Neural cell (in vitro differentiated cells): ENCODE measurements around the gene KCTD16. TPM values are rescaled to one million over a fixed set of nuclear protein-coding genes. Genes with fewer than 3 reads are reported as not detected.

Experiments used
- H2AFZ ChIP-seq: fragments of 200-600, 300-800 bp; sonication (generic), shearing (Covaris generic); 2 replicates; pipeline ENCODE4 v1.6.0; 2014; ENCODE audit warnings: low read depth, mild to moderate bottlenecking, antibody characterized with exemption, low read length, moderate library complexity
- H3F3A ChIP-seq: fragments of 200-600 bp; shearing (Covaris generic); 2 replicates; pipeline ENCODE4 v1.6.1; 2016; ENCODE audit warnings: mild to moderate bottlenecking, moderate library complexity, mixed read lengths, antibody characterized with exemption, low read length; ENCODE audit not compliant: insufficient read depth, poor library complexity, severe bottlenecking
- H3K27ac ChIP-seq: fragments of 200-600, 300-800 bp; sonication (generic), shearing (Covaris generic); 2 replicates; pipeline ENCODE4 v1.5.1; 2014; ENCODE audit warnings: mild to moderate bottlenecking, low read length, moderate library complexity
- H3K27me3 ChIP-seq: fragments of 300-800, 200-600 bp; sonication (generic), shearing (Covaris generic); 2 replicates; pipeline ENCODE4 v1.6.0; 2014; ENCODE audit warnings: mild to moderate bottlenecking, low read depth, low read length, moderate library complexity; ENCODE audit not compliant: insufficient read depth
- H3K36me3 ChIP-seq: fragments of 300-800, 200-600 bp; sonication (generic), shearing (Covaris generic); 2 replicates; pipeline ENCODE4 v1.5.1; 2014; ENCODE audit warnings: mild to moderate bottlenecking, antibody characterized with exemption, low read length, moderate library complexity; ENCODE audit not compliant: insufficient read depth
- H3K4me2 ChIP-seq: fragments of 300-800, 200-600 bp; sonication (generic), shearing (Covaris generic); 2 replicates; pipeline ENCODE4 v1.6.0; 2014; ENCODE audit warnings: mild to moderate bottlenecking, low read length
- H3K4me3 ChIP-seq: fragments of 300-800, 200-600 bp; sonication (generic), shearing (Covaris generic); 2 replicates; pipeline ENCODE4 v1.5.1; 2014; ENCODE audit warnings: mild to moderate bottlenecking, low read length, moderate library complexity
- H3K79me2 ChIP-seq: fragments of 200-600 bp; shearing (Covaris generic); replicated peaks from 2 replicates; pipeline ENCODE4 v1.6.0; 2014; ENCODE audit warnings: mild to moderate bottlenecking, low read length, moderate library complexity; ENCODE audit not compliant: insufficient read depth
- H3K9ac ChIP-seq: fragments of 300-800, 200-600 bp; sonication (generic), shearing (Covaris generic); 2 replicates; pipeline ENCODE4 v1.6.1; 2016; ENCODE audit warnings: mild to moderate bottlenecking, low read length, mixed read lengths
- H3K9me2 ChIP-seq: fragments of 200-600 bp; shearing (Covaris generic); 2 replicates; pipeline ENCODE4 v1.6.1; 2016; ENCODE audit warnings: mild to moderate bottlenecking, low read length, mixed read lengths; ENCODE audit not compliant: insufficient read depth
- H3K9me3 ChIP-seq: fragments of 200-600, 300-800 bp; sonication (generic), shearing (Covaris generic); 2 replicates; pipeline ENCODE4 v1.6.1; 2016; ENCODE audit warnings: mild to moderate bottlenecking, mixed run types, low read length, moderate library complexity, mixed read lengths
- H4K20me1 ChIP-seq: fragments of 200-600 bp; shearing (Covaris generic); 2 replicates; pipeline ENCODE4 v1.6.1; 2016; ENCODE audit warnings: mild to moderate bottlenecking, mixed run types; ENCODE audit not compliant: insufficient read depth
- EP300 ChIP-seq: fragments of 450-650 bp; conservative IDR thresholded peaks from 2 replicates; pipeline ENCODE4 v1.6.1; 2014; ENCODE audit warnings: antibody characterized with exemption, mild to moderate bottlenecking, moderate library complexity; ENCODE audit not compliant: poor library complexity, severe bottlenecking
- EZH2 ChIP-seq: fragments of 200-600, 300-800 bp; shearing (Covaris generic), sonication (generic); IDR thresholded peaks from 2 replicates; pipeline ENCODE4 v1.6.1; 2014; ENCODE audit warnings: antibody characterized with exemption, low read length, borderline replicate concordance, mild to moderate bottlenecking; ENCODE audit not compliant: insufficient read depth, poor library complexity, severe bottlenecking
- MXI1 ChIP-seq: fragments of 450-650 bp; conservative IDR thresholded peaks from 2 replicates; pipeline ENCODE4 v1.6.1; 2014; ENCODE audit warnings: antibody characterized with exemption, mild to moderate bottlenecking; ENCODE audit not compliant: poor library complexity, severe bottlenecking
- POLR2AphosphoS5 ChIP-seq: IDR thresholded peaks from 2 replicates; pipeline ENCODE4 v1.6.1; 2012
- RAD21 ChIP-seq: fragments of 450-650 bp; conservative IDR thresholded peaks from 2 replicates; pipeline ENCODE4 v1.6.1; 2014; ENCODE audit warnings: antibody characterized with exemption, mild to moderate bottlenecking, moderate library complexity
- SMC3 ChIP-seq: fragments of 450-650 bp; conservative IDR thresholded peaks from 2 replicates; pipeline ENCODE4 v1.6.1; 2014; ENCODE audit warnings: antibody characterized with exemption, mild to moderate bottlenecking, moderate library complexity; ENCODE audit not compliant: poor library complexity
- TAF1 ChIP-seq: IDR thresholded peaks from 2 replicates; pipeline ENCODE4 v1.6.1; 2012; ENCODE audit warnings: low read depth
- polyA plus RNA-seq: library from polyadenylated mRNA; depleted of rRNA; stranded (reverse); fragments of >200 nt; gene quantifications from 2 replicates; pipeline ENCODE4 v1.2.3, GENCODE V29; 2014
- TF ChIP-seq, protein P1 (sequence below): fragments of 450-650 bp; IDR thresholded peaks from 2 replicates; pipeline ENCODE4 v1.5.1; 2014; ENCODE audit warnings: antibody characterized with exemption, mild to moderate bottlenecking, moderate library complexity; ENCODE audit not compliant: poor library complexity, severe bottlenecking
- TF ChIP-seq, protein P2 (sequence below): IDR thresholded peaks from 2 replicates; pipeline ENCODE4 v1.6.1; 2012; ENCODE audit warnings: borderline replicate concordance

KCTD16 gene
- polyA plus RNA-seq, 1 donor from 2014 or later: 7.1 TPM

DNA sequence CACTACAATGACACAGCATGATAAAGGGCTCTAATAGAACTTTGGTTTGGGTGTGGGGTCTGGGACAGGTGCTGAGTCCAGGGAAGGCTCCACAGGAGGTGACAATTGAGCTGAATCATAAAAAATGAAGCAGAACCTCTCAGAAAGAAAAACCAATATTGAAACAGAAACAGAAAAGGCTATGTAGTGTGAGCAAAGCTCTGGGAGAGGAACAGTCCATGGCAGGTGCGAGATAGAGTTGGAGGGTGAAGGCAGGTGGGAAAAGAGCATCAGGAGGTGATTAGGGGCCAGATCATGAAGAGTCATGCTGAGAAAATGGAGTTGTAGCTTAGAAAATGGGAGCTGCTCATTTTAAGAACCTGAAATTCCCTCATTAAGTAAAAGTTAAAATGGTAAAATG, 164.9 kb downstream of the KCTD16 start:
- Histone ChIP-seq H3K9me2 (no peaks in the 10 kb centered on the region), H3K4me3 (no peak overlapping the region), H3K4me2 (no peak overlapping the region), H2AFZ (no peak overlapping the region), H3K36me3 (no peaks in the 10 kb centered on the region), H3K27ac (no peak overlapping the region), H3K9me3 (no peaks in the 10 kb centered on the region), H4K20me1 (no peaks in the 10 kb centered on the region), H3F3A (no peaks in the 10 kb centered on the region), H3K79me2 (no peaks in the 10 kb centered on the region), H3K27me3 (no peaks in the 10 kb centered on the region), H3K9ac (no peak overlapping the region)
- TF ChIP-seq EP300 (no peak), EZH2 (no peak), SMC3 (no peak), RAD21 (no peak), MXI1 (no peak), POLR2AphosphoS5 (no peak)
- TF ChIP-seq, protein P1, sequence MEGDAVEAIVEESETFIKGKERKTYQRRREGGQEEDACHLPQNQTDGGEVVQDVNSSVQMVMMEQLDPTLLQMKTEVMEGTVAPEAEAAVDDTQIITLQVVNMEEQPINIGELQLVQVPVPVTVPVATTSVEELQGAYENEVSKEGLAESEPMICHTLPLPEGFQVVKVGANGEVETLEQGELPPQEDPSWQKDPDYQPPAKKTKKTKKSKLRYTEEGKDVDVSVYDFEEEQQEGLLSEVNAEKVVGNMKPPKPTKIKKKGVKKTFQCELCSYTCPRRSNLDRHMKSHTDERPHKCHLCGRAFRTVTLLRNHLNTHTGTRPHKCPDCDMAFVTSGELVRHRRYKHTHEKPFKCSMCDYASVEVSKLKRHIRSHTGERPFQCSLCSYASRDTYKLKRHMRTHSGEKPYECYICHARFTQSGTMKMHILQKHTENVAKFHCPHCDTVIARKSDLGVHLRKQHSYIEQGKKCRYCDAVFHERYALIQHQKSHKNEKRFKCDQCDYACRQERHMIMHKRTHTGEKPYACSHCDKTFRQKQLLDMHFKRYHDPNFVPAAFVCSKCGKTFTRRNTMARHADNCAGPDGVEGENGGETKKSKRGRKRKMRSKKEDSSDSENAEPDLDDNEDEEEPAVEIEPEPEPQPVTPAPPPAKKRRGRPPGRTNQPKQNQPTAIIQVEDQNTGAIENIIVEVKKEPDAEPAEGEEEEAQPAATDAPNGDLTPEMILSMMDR: no peak
- TF ChIP-seq, protein P2, sequence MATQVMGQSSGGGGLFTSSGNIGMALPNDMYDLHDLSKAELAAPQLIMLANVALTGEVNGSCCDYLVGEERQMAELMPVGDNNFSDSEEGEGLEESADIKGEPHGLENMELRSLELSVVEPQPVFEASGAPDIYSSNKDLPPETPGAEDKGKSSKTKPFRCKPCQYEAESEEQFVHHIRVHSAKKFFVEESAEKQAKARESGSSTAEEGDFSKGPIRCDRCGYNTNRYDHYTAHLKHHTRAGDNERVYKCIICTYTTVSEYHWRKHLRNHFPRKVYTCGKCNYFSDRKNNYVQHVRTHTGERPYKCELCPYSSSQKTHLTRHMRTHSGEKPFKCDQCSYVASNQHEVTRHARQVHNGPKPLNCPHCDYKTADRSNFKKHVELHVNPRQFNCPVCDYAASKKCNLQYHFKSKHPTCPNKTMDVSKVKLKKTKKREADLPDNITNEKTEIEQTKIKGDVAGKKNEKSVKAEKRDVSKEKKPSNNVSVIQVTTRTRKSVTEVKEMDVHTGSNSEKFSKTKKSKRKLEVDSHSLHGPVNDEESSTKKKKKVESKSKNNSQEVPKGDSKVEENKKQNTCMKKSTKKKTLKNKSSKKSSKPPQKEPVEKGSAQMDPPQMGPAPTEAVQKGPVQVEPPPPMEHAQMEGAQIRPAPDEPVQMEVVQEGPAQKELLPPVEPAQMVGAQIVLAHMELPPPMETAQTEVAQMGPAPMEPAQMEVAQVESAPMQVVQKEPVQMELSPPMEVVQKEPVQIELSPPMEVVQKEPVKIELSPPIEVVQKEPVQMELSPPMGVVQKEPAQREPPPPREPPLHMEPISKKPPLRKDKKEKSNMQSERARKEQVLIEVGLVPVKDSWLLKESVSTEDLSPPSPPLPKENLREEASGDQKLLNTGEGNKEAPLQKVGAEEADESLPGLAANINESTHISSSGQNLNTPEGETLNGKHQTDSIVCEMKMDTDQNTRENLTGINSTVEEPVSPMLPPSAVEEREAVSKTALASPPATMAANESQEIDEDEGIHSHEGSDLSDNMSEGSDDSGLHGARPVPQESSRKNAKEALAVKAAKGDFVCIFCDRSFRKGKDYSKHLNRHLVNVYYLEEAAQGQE: no peak

DNA sequence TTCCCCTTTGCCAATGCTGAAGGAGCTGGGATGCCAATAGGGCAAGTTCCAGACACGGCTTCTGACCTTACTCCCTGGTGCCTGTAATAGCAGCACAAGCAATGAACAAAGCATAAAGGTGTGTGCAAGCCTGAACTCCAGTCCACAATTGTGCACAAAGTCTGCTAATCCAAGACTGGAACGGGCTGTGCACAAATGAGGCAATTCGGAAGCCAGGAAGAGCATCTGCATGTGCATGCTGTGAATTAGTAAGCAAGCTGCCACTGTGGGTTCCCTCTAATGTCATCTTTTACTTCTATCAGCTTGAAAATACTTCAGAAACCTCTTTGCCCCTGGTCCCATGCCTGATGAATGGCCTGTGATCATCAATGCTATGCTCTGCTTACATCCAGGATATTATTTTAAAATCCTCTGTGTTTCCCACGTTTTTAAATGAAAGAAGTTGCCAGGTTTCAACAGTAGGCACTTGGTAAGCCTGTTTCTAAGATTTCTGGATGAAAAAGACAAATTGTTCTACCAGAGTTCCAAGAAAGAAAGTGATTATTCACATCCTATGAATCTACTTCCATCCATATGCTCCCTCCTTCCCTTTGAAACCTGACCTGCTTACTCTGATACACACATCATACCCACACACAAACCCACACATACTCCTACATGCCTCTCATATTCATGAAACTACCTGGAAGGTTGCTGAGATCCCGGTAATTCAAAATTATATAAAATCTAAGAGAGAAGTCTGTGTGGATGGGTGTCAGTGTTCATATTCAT, 165.7 kb downstream of the KCTD16 start:
- Histone ChIP-seq H3K4me3 (no peak overlapping the region), H2AFZ (no peak overlapping the region), H4K20me1 (no peaks in the 10 kb centered on the region), H3K27me3 (no peaks in the 10 kb centered on the region), H3F3A (no peaks in the 10 kb centered on the region), H3K4me2 (no peak overlapping the region), H3K27ac (no peak overlapping the region), H3K36me3 (no peaks in the 10 kb centered on the region), H3K9me3 (no peaks in the 10 kb centered on the region), H3K9ac (no peak overlapping the region), H3K9me2 (no peaks in the 10 kb centered on the region), H3K79me2 (no peaks in the 10 kb centered on the region)
- TF ChIP-seq TAF1 (no peak), EP300 (no peak)
- TF ChIP-seq, protein P1: no peak
